Measurements from ENCODE around the gene CSF2. TPM values are rescaled to one million over a fixed set of nuclear protein-coding genes. Genes with fewer than 3 reads are reported as not detected.

The CSF2 gene
- total RNA-seq, 1 donor from 2014 or later = not detected

GRCh38 chr5:132076202-132076830, 2.7 kb downstream of the CSF2 start:
- DNase-seq (ENCODE audit: low read depth) = no peak
- no peak for TF ChIP-seq CTCF (IDR thresholded peaks at IDR 0.05; ENCODE audit: insufficient read depth, low read length, severe bottlenecking)
- Histone ChIP-seq H3K27me3 (ENCODE audit: control insufficient read depth, insufficient read depth, low read length) (peaks cover 3% of the 10 kb centered on the region), H3K36me3 (ENCODE audit: control insufficient read depth, insufficient read depth, low read length) (no peaks in the 10 kb centered on the region), H3K4me3 (ENCODE audit: low read depth, low read length) (no peak overlapping the region)
- FAIRE-seq = no peak

- DNase-seq (ENCODE audit: low read depth) = no peak
- no peak for TF ChIP-seq CTCF (IDR thresholded peaks at IDR 0.05; ENCODE audit: insufficient read depth, low read length, severe bottlenecking)
- no peaks in the 10 kb centered on the region for H3K36me3 ChIP-seq (ENCODE audit: control insufficient read depth, insufficient read depth, low read length)
- no peaks in the 10 kb centered on the region for H3K27me3 ChIP-seq (ENCODE audit: control insufficient read depth, insufficient read depth, low read length)
- FAIRE-seq = no peak
- no peak overlapping the region for H3K4me3 ChIP-seq (ENCODE audit: low read depth, low read length)
Observed at GRCh38 chr5:132076983-132077382, 3.4 kb downstream of the CSF2 start.

GRCh38 chr5:132079081-132079480, 5.5 kb downstream of the CSF2 start:
- FAIRE-seq (no peak), DNase-seq (ENCODE audit: low read depth) (no peak)
- Histone ChIP-seq H3K4me3 (ENCODE audit: low read depth, low read length) (no peak overlapping the region), H3K36me3 (ENCODE audit: control insufficient read depth, insufficient read depth, low read length) (no peaks in the 10 kb centered on the region), H3K27me3 (ENCODE audit: control insufficient read depth, insufficient read depth, low read length) (no peaks in the 10 kb centered on the region)
- TF ChIP-seq CTCF (IDR thresholded peaks at IDR 0.05; ENCODE audit: insufficient read depth, low read length, severe bottlenecking) = no peak

- Histone ChIP-seq H3K4me3 (ENCODE audit: low read depth, low read length) (no peak overlapping the region), H3K36me3 (ENCODE audit: control insufficient read depth, insufficient read depth, low read length) (no peaks in the 10 kb centered on the region), H3K27me3 (ENCODE audit: control insufficient read depth, insufficient read depth, low read length) (no peaks in the 10 kb centered on the region)
- DNase-seq (ENCODE audit: low read depth) = no peak
- FAIRE-seq = no peak
- no peak for TF ChIP-seq CTCF (IDR thresholded peaks at IDR 0.05; ENCODE audit: insufficient read depth, low read length, severe bottlenecking)
Observed at GRCh38 chr5:132079619-132080018, 6.0 kb downstream of the CSF2 start.

- TF ChIP-seq CTCF (IDR thresholded peaks at IDR 0.05; ENCODE audit: insufficient read depth, low read length, severe bottlenecking) = no peak
- H3K4me3 ChIP-seq (ENCODE audit: low read depth, low read length) = no peak overlapping the region
- H3K27me3 ChIP-seq (ENCODE audit: control insufficient read depth, insufficient read depth, low read length) = no peaks in the 10 kb centered on the region
- no peak for DNase-seq (ENCODE audit: low read depth)
- no peak for FAIRE-seq
- H3K36me3 ChIP-seq (ENCODE audit: control insufficient read depth, insufficient read depth, low read length) = no peaks in the 10 kb centered on the region
Observed at GRCh38 chr5:132080595-132080994, 7.0 kb downstream of the CSF2 start.

- FAIRE-seq (no peak), DNase-seq (ENCODE audit: low read depth) (no peak)
- TF ChIP-seq CTCF (IDR thresholded peaks at IDR 0.05; ENCODE audit: insufficient read depth, low read length, severe bottlenecking) = no peak
Observed at GRCh38 chr5:132081458-132081857, 7.9 kb downstream of the CSF2 start.

More at GRCh38 chr5:132081458-132081857, 7.9 kb downstream of the CSF2 start:
- Histone ChIP-seq H3K4me3 (ENCODE audit: low read depth, low read length) (no peak overlapping the region), H3K36me3 (ENCODE audit: control insufficient read depth, insufficient read depth, low read length) (no peaks in the 10 kb centered on the region), H3K27me3 (ENCODE audit: control insufficient read depth, insufficient read depth, low read length) (no peaks in the 10 kb centered on the region)

Data from bronchial epithelial cell (primary cell).